ENCODE data around the gene MAGI2. TPM values are rescaled to one million over a fixed set of nuclear protein-coding genes. Genes with fewer than 3 reads are reported as not detected.

The MAGI2 gene
- total and polyA plus RNA-seq, 8 donors, result 6.1 to 9.2 (median 7.1) TPM

DNA sequence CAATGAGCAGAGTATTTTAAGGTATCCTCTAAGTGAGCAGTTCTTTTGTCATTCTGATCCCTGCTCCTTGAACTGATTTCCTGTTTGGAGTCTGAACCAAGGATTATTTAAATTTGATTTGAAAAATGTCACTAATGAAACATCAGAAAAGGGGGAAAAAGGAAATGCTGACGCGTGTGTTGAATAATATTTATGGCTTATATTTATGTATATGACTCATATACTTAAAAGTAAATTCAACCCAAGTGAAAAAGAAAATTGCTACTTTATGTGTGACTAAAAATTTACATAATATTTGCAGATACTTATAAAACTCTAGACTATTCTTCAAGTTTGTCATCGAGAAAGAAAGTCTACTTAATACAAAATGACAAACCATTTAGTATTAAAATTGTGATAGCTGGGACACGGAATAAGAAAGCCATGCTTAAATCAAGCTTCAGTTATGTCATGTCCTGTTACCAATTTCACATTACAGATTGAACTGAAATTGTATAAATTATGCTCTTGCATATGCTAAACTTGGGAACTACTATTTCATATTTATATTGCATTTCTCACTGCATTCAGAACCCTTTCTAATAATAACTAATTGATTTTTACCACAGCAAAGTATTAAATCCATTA lies 649.9 kb downstream of the MAGI2 start:
- H3K27ac ChIP-seq, result no peak overlapping the region
- DNase-seq (no peak), ATAC-seq (no peak)
- TF ChIP-seq, protein P1, sequence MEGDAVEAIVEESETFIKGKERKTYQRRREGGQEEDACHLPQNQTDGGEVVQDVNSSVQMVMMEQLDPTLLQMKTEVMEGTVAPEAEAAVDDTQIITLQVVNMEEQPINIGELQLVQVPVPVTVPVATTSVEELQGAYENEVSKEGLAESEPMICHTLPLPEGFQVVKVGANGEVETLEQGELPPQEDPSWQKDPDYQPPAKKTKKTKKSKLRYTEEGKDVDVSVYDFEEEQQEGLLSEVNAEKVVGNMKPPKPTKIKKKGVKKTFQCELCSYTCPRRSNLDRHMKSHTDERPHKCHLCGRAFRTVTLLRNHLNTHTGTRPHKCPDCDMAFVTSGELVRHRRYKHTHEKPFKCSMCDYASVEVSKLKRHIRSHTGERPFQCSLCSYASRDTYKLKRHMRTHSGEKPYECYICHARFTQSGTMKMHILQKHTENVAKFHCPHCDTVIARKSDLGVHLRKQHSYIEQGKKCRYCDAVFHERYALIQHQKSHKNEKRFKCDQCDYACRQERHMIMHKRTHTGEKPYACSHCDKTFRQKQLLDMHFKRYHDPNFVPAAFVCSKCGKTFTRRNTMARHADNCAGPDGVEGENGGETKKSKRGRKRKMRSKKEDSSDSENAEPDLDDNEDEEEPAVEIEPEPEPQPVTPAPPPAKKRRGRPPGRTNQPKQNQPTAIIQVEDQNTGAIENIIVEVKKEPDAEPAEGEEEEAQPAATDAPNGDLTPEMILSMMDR (IDR thresholded peaks at IDR 0.05), result no peak
- no peaks in the 10 kb centered on the region for H3K27me3 ChIP-seq
- no peak overlapping the region for H3K4me3 ChIP-seq
- H3K4me1 ChIP-seq, result no peaks in the 10 kb centered on the region
- H3K36me3 ChIP-seq, result no peaks in the 10 kb centered on the region
- peaks cover 0 to 17% of the 10 kb centered on the region in 2 donors for H3K9me3 ChIP-seq
- intact Hi-C loops (cut with DNase I), result no loop called here

DNA sequence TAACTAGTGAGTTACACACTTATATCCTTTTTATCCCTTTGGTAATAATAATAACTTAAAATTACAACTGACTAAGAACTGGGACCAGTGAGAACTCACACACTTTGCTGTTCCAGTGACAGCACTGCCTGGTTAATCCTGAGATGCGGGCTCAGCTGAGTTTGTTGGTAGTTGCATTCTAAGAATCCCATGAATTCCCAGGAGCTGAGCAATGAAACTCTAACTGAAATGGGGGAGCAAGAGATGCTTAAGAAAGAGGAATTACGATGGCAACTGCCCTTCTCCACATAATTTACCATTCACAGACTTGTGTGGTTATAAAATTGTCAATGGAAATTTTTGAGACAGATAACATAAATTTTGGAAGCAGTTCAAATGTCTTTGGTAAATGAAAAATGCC lies 659.4 kb downstream of the MAGI2 start:
- Histone ChIP-seq H3K9me3 (peaks cover 0 to 19% of the 10 kb centered on the region in 2 donors), H3K4me1 (no peaks in the 10 kb centered on the region), H3K4me3 (no peak overlapping the region), H3K27ac (no peak overlapping the region), H3K36me3 (no peaks in the 10 kb centered on the region), H3K27me3 (no peaks in the 10 kb centered on the region)
- ATAC-seq, result no peak
- no peak for DNase-seq
- TF ChIP-seq, protein P1 (IDR thresholded peaks at IDR 0.05), result no peak
- intact Hi-C loops (cut with DNase I), result no loop called here

DNA sequence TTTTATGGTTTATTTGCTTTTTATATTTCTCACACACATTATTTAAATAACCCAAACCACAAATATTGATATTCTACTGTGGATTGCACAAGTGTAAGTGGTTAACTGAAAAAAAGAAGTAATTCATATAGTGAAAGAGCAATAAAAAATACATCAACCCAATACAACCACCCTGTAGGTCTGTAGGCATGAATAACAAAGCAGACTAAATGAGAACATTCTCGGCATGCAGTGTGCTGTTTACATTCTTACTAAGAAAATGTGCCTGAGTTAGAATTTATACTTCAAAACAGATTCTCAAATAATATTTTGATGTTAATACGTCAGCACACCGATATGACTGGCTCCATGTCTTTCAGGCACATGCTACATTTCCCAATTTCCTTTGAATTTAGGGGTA lies 660.8 kb downstream of the MAGI2 start:
- H3K4me1 ChIP-seq, result no peaks in the 10 kb centered on the region
- H3K27me3 ChIP-seq, result no peaks in the 10 kb centered on the region
- DNase-seq, result no peak
- peaks cover 0 to 19% of the 10 kb centered on the region in 2 donors for H3K9me3 ChIP-seq
- no peak overlapping the region for H3K4me3 ChIP-seq
- no peak for ATAC-seq
- TF ChIP-seq, protein P1 (IDR thresholded peaks at IDR 0.05), result no peak
- no peak overlapping the region for H3K27ac ChIP-seq
- intact Hi-C loops (cut with DNase I), result no loop called here
- no peaks in the 10 kb centered on the region for H3K36me3 ChIP-seq

DNA sequence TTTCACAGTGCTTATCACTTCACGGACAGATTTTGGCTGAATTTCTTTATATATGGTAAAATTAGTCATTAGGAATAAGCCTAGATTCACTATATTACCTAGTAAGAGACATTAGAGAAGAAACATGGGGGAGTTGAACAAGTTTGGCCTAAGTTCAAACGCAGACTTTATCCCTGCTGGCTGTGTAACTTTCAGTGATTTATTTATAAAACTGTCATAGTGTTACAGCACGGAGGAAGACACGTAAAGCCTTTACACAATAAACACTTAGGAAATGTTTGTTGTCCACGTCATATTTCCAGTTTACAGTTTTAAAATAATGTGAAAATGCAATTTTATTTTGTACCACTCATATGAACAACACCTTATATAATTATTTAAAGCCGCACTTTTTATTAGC lies 661.5 kb downstream of the MAGI2 start:
- H3K4me3 ChIP-seq, result no peak overlapping the region
- H3K27me3 ChIP-seq, result no peaks in the 10 kb centered on the region
- peaks cover 0 to 15% of the 10 kb centered on the region in 2 donors for H3K9me3 ChIP-seq
- intact Hi-C loops (cut with DNase I), result no loop called here
- TF ChIP-seq, protein P1 (IDR thresholded peaks at IDR 0.05), result no peak
- H3K36me3 ChIP-seq, result no peaks in the 10 kb centered on the region
- no peak overlapping the region for H3K27ac ChIP-seq
- no peaks in the 10 kb centered on the region for H3K4me1 ChIP-seq
- no peak for DNase-seq
- no peak for ATAC-seq

- intact Hi-C loops (cut with DNase I), result no loop called here
- Histone ChIP-seq H3K4me1 (no peaks in the 10 kb centered on the region), H3K4me3 (no peak overlapping the region), H3K36me3 (no peaks in the 10 kb centered on the region), H3K27ac (no peak overlapping the region), H3K9me3 (no peaks in the 10 kb centered on the region), H3K27me3 (no peaks in the 10 kb centered on the region)
- DNase-seq, result no peak
- TF ChIP-seq, protein P1 (IDR thresholded peaks at IDR 0.05), result no peak
- no peak for ATAC-seq
Observed at GRCh38 chr7:78788464-78788863, 665.0 kb downstream of the MAGI2 start.

Measured in left lung (tissue), 10 donors.